SU-DHL-6 (cell line): ENCODE data around the gene EXOC3L4.

Experiments
- H2AFZ ChIP-seq: fragments of 200-600 bp; sonication (generic); 2 replicates; pipeline ENCODE4 v1.6.1; 2014; ENCODE audit warnings: low read depth, mild to moderate bottlenecking, moderate library complexity, mixed read lengths, antibody characterized with exemption, low read length; ENCODE audit not compliant: severe bottlenecking
- H3F3A ChIP-seq: fragments of 200-600 bp; shearing (Covaris generic); 2 replicates; pipeline ENCODE4 v1.6.0; 2016; ENCODE audit warnings: antibody characterized with exemption, mild to moderate bottlenecking; ENCODE audit not compliant: insufficient read depth
- H3K27ac ChIP-seq: fragments of 200-600 bp; sonication (generic); 2 replicates; pipeline ENCODE4 v1.5.1; 2016; ENCODE audit warnings: low read depth, mild to moderate bottlenecking, low read length, moderate library complexity, mixed read lengths
- H3K27me3 ChIP-seq: fragments of 200-600 bp; sonication (generic), shearing (Covaris generic); 2 replicates; pipeline ENCODE4 v1.6.0; 2014; ENCODE audit warnings: mild to moderate bottlenecking, low read length
- H3K36me3 ChIP-seq: fragments of 200-600 bp; sonication (generic); 2 replicates; pipeline ENCODE4 v1.6.1; 2014; ENCODE audit warnings: mild to moderate bottlenecking, low read length, mixed read lengths
- H3K4me2 ChIP-seq: fragments of 300-600, 200-600 bp; shearing (Covaris generic), sonication (generic); 2 replicates; pipeline ENCODE4 v1.6.0; 2014; ENCODE audit warnings: low read length, low read depth, mild to moderate bottlenecking; ENCODE audit not compliant: poor library complexity, severe bottlenecking
- H3K4me3 ChIP-seq: fragments of 200-600 bp; sonication (generic); 2 replicates; pipeline ENCODE4 v1.5.1; 2014; ENCODE audit warnings: antibody characterized with exemption, low read length, mild to moderate bottlenecking, mixed read lengths; ENCODE audit not compliant: insufficient read depth, poor library complexity, severe bottlenecking
- H3K79me2 ChIP-seq: fragments of 200-600 bp; sonication (generic); 2 replicates; pipeline ENCODE4 v1.6.1; 2014; ENCODE audit warnings: mild to moderate bottlenecking, low read length, moderate library complexity; ENCODE audit not compliant: insufficient read depth
- H3K9ac ChIP-seq: fragments of 200-600 bp; sonication (generic); 2 replicates; pipeline ENCODE4 v1.7.0; 2014; ENCODE audit warnings: mild to moderate bottlenecking, low read length
- H3K9me2 ChIP-seq: fragments of 200-600 bp; sonication (generic); replicated peaks from 2 replicates; pipeline ENCODE4 v1.6.1; 2014; ENCODE audit warnings: low read length; ENCODE audit not compliant: insufficient read depth
- H3K9me3 ChIP-seq: fragments of 200-600 bp; sonication (generic); 2 replicates; pipeline ENCODE4 v1.6.1; 2014; ENCODE audit warnings: low read length, mixed read lengths; ENCODE audit not compliant: insufficient read depth
- H4K20me1 ChIP-seq: fragments of 200-600 bp; sonication (generic); 2 replicates; pipeline ENCODE4 v1.6.1; 2014; ENCODE audit warnings: low read depth, mild to moderate bottlenecking, antibody characterized with exemption, low read length, moderate library complexity, mixed read lengths
- EZH2phosphoT487 ChIP-seq: fragments of 200-600 bp; sonication (generic), shearing (Covaris generic); conservative IDR thresholded peaks from 2 replicates; pipeline ENCODE4 v1.6.1; 2018; ENCODE audit warnings: mild to moderate bottlenecking, antibody characterized with exemption, low read length, moderate library complexity, mixed read lengths
- TF ChIP-seq, protein P1 (sequence below): fragments of 200-600 bp; sonication (generic); IDR thresholded peaks from one replicate; pipeline ENCODE4 v1.5.1; 2017; ENCODE audit warnings: antibody characterized with exemption, mild to moderate bottlenecking, low read length, moderate library complexity; ENCODE audit not compliant: insufficient read depth, poor library complexity, severe bottlenecking

Gene EXOC3L4

GRCh38 chr14:103087343-103087835 is 7.1 kb upstream of the EXOC3L4 start:
- Histone ChIP-seq H3K36me3 (no peaks in the 10 kb centered on the region), H3K4me2 (no peak overlapping the region)
- TF ChIP-seq EZH2phosphoT487: no peak
- TF ChIP-seq, protein P1, sequence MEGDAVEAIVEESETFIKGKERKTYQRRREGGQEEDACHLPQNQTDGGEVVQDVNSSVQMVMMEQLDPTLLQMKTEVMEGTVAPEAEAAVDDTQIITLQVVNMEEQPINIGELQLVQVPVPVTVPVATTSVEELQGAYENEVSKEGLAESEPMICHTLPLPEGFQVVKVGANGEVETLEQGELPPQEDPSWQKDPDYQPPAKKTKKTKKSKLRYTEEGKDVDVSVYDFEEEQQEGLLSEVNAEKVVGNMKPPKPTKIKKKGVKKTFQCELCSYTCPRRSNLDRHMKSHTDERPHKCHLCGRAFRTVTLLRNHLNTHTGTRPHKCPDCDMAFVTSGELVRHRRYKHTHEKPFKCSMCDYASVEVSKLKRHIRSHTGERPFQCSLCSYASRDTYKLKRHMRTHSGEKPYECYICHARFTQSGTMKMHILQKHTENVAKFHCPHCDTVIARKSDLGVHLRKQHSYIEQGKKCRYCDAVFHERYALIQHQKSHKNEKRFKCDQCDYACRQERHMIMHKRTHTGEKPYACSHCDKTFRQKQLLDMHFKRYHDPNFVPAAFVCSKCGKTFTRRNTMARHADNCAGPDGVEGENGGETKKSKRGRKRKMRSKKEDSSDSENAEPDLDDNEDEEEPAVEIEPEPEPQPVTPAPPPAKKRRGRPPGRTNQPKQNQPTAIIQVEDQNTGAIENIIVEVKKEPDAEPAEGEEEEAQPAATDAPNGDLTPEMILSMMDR: no peak

GRCh38 chr14:103088921-103089320 is 5.6 kb upstream of the EXOC3L4 start:
- H3K79me2 ChIP-seq: no peaks in the 10 kb centered on the region
- H4K20me1 ChIP-seq: no peaks in the 10 kb centered on the region
- H3K36me3 ChIP-seq: no peaks in the 10 kb centered on the region
- H3K27me3 ChIP-seq: no peaks in the 10 kb centered on the region
- TF ChIP-seq, protein P1: no peak
- TF ChIP-seq EZH2phosphoT487: no peak
- no peak overlapping the region for H3K9ac ChIP-seq
- H3K4me3 ChIP-seq: no peak overlapping the region
- H3F3A ChIP-seq: no peaks in the 10 kb centered on the region
- no peak overlapping the region for H3K27ac ChIP-seq
- no peaks in the 10 kb centered on the region for H3K9me2 ChIP-seq
- no peak overlapping the region for H3K4me2 ChIP-seq
- H3K9me3 ChIP-seq: no peaks in the 10 kb centered on the region
- H2AFZ ChIP-seq: no peak overlapping the region

More at GRCh38 chr14:103087343-103087835, 7.1 kb upstream of the EXOC3L4 start:
- Histone ChIP-seq H2AFZ (no peak overlapping the region), H3F3A (no peaks in the 10 kb centered on the region), H3K4me3 (no peak overlapping the region), H3K9ac (no peak overlapping the region), H3K27ac (no peak overlapping the region), H3K79me2 (no peaks in the 10 kb centered on the region), H3K9me2 (no peaks in the 10 kb centered on the region), H4K20me1 (no peaks in the 10 kb centered on the region), H3K27me3 (no peaks in the 10 kb centered on the region), H3K9me3 (no peaks in the 10 kb centered on the region)

DNA sequence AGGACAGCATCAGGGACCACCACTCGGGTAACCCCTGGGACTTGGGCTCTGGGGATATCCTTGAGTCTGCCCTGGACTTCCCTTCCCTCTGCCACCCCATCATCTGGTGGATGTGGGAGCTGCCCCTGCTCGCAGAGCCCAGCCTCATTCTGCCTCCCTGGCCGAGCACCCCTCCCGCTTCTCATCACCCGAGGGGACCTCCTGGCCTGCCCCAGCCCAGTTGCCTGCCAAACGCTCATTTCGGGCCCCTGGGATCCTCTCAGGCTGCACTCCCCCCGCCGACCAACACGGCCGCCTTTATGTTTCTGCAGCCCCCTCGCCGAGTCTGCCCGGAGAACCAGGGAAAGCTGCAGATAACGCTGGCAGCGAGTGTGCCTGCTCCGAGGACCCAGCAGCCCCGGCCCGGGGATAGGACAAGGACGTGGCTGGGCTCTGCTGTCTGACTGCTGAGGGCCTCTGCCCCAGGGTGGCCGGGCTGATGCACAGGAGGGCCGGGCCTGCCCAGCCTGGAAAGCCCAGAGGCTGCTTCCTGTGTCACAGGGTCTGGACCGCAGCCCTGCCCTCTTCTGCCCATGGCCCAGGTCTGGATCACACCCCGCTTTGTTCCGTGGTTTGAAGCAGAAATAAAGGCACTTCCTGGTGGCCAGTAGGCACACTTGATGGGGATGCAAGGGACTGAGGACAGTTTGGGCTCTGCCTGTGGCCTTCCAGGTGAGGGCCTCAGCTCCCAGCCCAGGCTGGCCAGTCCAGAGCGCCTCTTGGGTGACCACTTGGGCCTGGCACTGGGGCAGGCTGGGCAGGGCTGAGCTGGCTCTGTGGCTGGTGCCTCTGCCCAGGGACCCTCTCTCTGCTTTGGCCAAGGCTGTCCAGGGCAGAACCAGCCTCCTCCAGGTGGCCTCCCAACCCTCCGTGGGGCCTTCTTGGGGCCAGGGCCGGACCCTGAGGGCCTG is 4.9 kb upstream of the EXOC3L4 start:
- no peak overlapping the region for H3K9ac ChIP-seq

More for the DNA sequence above, 4.9 kb upstream of the EXOC3L4 start:
- no peaks in the 10 kb centered on the region for H3K79me2 ChIP-seq
- H3K27me3 ChIP-seq: no peaks in the 10 kb centered on the region
- no peak overlapping the region for H3K4me2 ChIP-seq
- H3K27ac ChIP-seq: no peak overlapping the region
- H3K36me3 ChIP-seq: no peaks in the 10 kb centered on the region
- TF ChIP-seq EZH2phosphoT487: no peak
- TF ChIP-seq, protein P1: no peak
- no peak overlapping the region for H3K4me3 ChIP-seq
- no peak overlapping the region for H2AFZ ChIP-seq
- no peaks in the 10 kb centered on the region for H3K9me3 ChIP-seq
- no peaks in the 10 kb centered on the region for H3F3A ChIP-seq
- no peaks in the 10 kb centered on the region for H4K20me1 ChIP-seq
- H3K9me2 ChIP-seq: no peaks in the 10 kb centered on the region
